HEK293 (cell line): ENCODE data around the gene NLGN3.

Experiments
- ATF2 ChIP-seq: fragments of 450-650 bp; formaldehyde crosslinking; IDR thresholded peaks from 2 replicates; pipeline ENCODE4 v1.5.1; 2016; ENCODE audit warnings: missing biosample characterization, missing genetic modification characterization, low read depth
- CTCF ChIP-seq: fragments of 450-650 bp; formaldehyde crosslinking; IDR thresholded peaks from 2 replicates; pipeline ENCODE4 v1.5.1; 2016; ENCODE audit warnings: missing biosample characterization, missing genetic modification characterization
- GLI4 ChIP-seq: fragments of 450-650 bp; formaldehyde crosslinking; IDR thresholded peaks from 2 replicates; pipeline ENCODE4 v1.5.1; 2016; ENCODE audit warnings: missing biosample characterization, missing genetic modification characterization
- PRDM10 ChIP-seq: fragments of 450-650 bp; formaldehyde crosslinking; IDR thresholded peaks from 2 replicates; pipeline ENCODE4 v1.5.1; 2016; ENCODE audit warnings: missing biosample characterization, missing genetic modification characterization
- REST ChIP-seq: fragments of 450-650 bp; formaldehyde crosslinking; IDR thresholded peaks from 2 replicates; pipeline ENCODE4 v1.5.1; 2016; ENCODE audit warnings: missing biosample characterization, missing genetic modification characterization
- SCRT1 ChIP-seq: fragments of 450-650 bp; formaldehyde crosslinking; IDR thresholded peaks from 2 replicates; pipeline ENCODE4 v1.5.1; 2016; ENCODE audit warnings: missing biosample characterization, missing genetic modification characterization, borderline replicate concordance
- TCF7L2 ChIP-seq: IDR thresholded peaks from 2 replicates; pipeline ENCODE4 v1.6.1; 2011; ENCODE audit warnings: low read depth, mild to moderate bottlenecking, inconsistent platforms, low read length, moderate library complexity, borderline replicate concordance
- TRIM28 ChIP-seq: IDR thresholded peaks from 2 replicates; pipeline ENCODE4 v1.6.1; 2011; ENCODE audit warnings: low read length, control low read depth, borderline replicate concordance
- ZBTB1 ChIP-seq: fragments of 450-650 bp; formaldehyde crosslinking; IDR thresholded peaks from 2 replicates; pipeline ENCODE4 v1.5.1; 2016; ENCODE audit warnings: missing biosample characterization, missing genetic modification characterization
- ZNF146 ChIP-seq: fragments of 450-650 bp; formaldehyde crosslinking; IDR thresholded peaks from 2 replicates; pipeline ENCODE4 v1.5.1; 2016; ENCODE audit warnings: missing biosample characterization, missing genetic modification characterization
- ZNF2 ChIP-seq: fragments of 450-650 bp; formaldehyde crosslinking; IDR thresholded peaks from 2 replicates; pipeline ENCODE4 v1.5.1; 2016; ENCODE audit warnings: missing biosample characterization, missing genetic modification characterization
- ZXDB ChIP-seq: fragments of 450-650 bp; formaldehyde crosslinking; IDR thresholded peaks from 2 replicates; pipeline ENCODE4 v1.5.1; 2016; ENCODE audit warnings: missing biosample characterization, missing genetic modification characterization

GRCh38 chrX:71177327-71177726 is 32.7 kb downstream of the NLGN3 start:
- TF ChIP-seq GLI4 (no peak), ZNF146 (tag by site-specific recombination) (no peak), TCF7L2 (no peak), REST (tag by site-specific recombination) (no peak), ZNF2 (tag by site-specific recombination) (no peak), CTCF (no peak), TRIM28 (no peak), SCRT1 (tag by site-specific recombination) (no peak), ZXDB (tag by site-specific recombination) (no peak), ATF2 (tag by site-specific recombination) (no peak), PRDM10 (tag by site-specific recombination) (no peak), ZBTB1 (no peak)
